ENCODE measurements around the gene EFCAB6.

Gene EFCAB6

DNA sequence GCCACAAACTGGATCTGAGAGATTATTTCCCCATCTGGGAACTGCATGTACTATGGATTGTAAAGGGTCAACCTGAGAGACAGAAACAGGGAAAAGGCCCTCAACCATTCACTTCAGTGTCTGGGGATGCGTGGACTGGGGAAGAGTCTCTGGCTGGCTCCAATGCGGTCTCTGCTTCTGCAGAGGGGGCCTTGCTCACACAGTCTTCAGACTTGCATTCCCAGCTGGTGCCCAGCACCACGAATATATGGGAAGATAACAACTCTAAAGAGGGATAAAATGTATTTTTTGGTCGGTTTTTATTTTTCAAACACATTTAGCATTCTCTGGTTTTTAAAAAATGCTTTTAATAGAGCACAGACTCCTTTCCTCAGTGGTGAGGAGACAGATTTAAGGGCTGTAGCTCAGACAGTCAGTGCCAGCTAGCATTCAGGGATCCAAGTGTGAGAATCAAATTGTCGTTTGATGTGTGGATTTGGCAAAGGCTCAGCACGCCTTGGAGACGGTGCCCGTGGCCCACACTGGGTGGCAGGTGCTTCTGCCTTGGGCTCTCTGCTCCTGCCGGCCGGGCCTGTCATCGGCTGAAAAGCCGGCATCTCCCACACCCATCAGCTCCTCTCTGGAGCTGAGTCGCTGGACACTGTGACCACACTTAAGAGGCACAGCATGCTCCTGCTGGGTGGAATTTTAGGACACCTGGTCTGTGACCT, 8.0 kb upstream of the EFCAB6 start:
- no peak overlapping the region for H2AFZ ChIP-seq (ENCODE audit: insufficient read depth, low read length, poor library complexity)
- no CpG with 5 or more reads among the region's 13 CpGs for WGBS (ENCODE audit: extremely low coverage, insufficient coverage, insufficient read length)
- H3K4me1 ChIP-seq (ENCODE audit: control insufficient read depth in 1 of 2, insufficient read depth in 2 of 2, low read length in 2 of 2) = no peaks in the 10 kb centered on the region

DNA sequence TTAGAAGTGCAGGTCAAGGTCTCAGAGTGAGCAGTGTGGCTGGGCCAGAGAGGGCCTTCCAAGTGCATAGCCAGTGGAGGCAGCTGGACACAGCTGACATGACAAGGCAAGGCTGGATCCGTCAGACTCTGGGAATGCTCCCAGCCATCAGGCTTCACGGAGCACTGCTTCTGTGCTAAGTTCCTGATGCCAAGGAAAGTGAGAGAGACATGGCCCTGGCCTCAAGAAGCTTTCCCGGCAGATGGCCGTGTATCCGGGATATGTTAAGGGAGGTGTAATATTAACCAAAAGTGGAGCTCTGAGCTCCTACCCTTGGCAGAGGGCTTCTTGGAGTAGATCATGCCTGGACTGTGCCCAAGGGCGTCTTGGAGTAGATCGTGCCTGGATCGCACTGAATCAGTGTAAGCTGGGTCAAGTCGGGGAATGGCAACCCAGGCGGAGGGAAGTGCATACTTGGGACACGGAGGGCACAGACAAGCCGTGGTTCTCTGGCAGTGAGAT, 7.4 kb upstream of the EFCAB6 start:
- no peaks in the 10 kb centered on the region for H3K4me1 ChIP-seq (ENCODE audit: control insufficient read depth in 1 of 2, insufficient read depth in 2 of 2, low read length in 2 of 2)

More for the DNA sequence above, 8.0 kb upstream of the EFCAB6 start:
- Histone ChIP-seq H2BK5ac (ENCODE audit: low read depth, low read length, poor library complexity) (no peak overlapping the region), H4K12ac (ENCODE audit: low read depth, low read length) (no peak overlapping the region), H3K36me3 (ENCODE audit: control insufficient read depth in 1 of 2, insufficient read depth in 2 of 2, low read length in 2 of 2) (no peaks in the 10 kb centered on the region), H3K4me2 (ENCODE audit: low read length) (no peak overlapping the region), H4K8ac (ENCODE audit: low read depth, low read length) (no peak overlapping the region), H2AK5ac (ENCODE audit: low read length) (no peak overlapping the region), H3K14ac (ENCODE audit: low read length) (no peak overlapping the region), H3K9ac (ENCODE audit: low read length) (no peak overlapping the region), H3K27ac (ENCODE audit: low read depth, low read length) (no peak overlapping the region), H4K91ac (ENCODE audit: low read depth, low read length) (no peak overlapping the region), H3K4me3 (ENCODE audit: low read depth, low read length) (no peak overlapping the region), H3K79me2 (ENCODE audit: control insufficient read depth, insufficient read depth, low read length, poor library complexity) (no peaks in the 10 kb centered on the region), H3K79me1 (ENCODE audit: low read length) (no peaks in the 10 kb centered on the region), H3K18ac (ENCODE audit: low read length) (no peak overlapping the region), H2BK120ac (ENCODE audit: insufficient read depth, low read length, poor library complexity) (no peak overlapping the region), H2BK12ac (ENCODE audit: low read length) (no peak overlapping the region), H3K23ac (ENCODE audit: low read length) (no peak overlapping the region), H3K4ac (ENCODE audit: low read depth, low read length) (no peak overlapping the region), H3K27me3 (ENCODE audit: insufficient read depth, low read length) (no peaks in the 10 kb centered on the region), H3K9me3 (ENCODE audit: insufficient read depth, low read depth, low read length) (peaks cover 6% of the 10 kb centered on the region)
- DNase-seq = no peak

DNA sequence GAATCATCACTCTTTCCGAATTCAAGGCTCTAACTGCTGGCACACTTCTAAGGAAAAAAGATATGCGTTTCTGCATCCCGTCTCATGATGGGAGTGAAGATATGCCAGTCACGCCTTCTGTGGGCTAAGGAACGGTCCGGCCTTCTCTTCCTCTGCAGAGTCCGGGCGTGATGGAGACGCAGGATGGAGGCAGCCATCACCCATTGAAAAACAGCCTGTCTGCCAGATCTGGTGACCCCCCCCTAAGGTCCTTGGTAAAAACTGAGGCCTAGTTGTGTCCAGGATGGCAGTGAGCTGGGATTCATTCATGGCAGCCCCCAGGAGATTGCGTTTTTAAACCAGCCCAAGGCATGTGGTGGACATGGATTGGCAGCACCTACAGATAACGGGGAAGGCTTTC, 6.9 kb upstream of the EFCAB6 start:
- Histone ChIP-seq H3K27ac (ENCODE audit: low read depth, low read length) (no peak overlapping the region), H2AFZ (ENCODE audit: insufficient read depth, low read length, poor library complexity) (no peak overlapping the region), H3K23ac (ENCODE audit: low read length) (no peak overlapping the region), H3K4me1 (ENCODE audit: control insufficient read depth in 1 of 2, insufficient read depth in 2 of 2, low read length in 2 of 2) (no peaks in the 10 kb centered on the region), H3K14ac (ENCODE audit: low read length) (no peak overlapping the region), H2BK120ac (ENCODE audit: insufficient read depth, low read length, poor library complexity) (no peak overlapping the region), H4K8ac (ENCODE audit: low read depth, low read length) (no peak overlapping the region), H2BK5ac (ENCODE audit: low read depth, low read length, poor library complexity) (no peak overlapping the region), H3K18ac (ENCODE audit: low read length) (no peak overlapping the region), H4K12ac (ENCODE audit: low read depth, low read length) (no peak overlapping the region), H2AK5ac (ENCODE audit: low read length) (no peak overlapping the region), H3K4me3 (ENCODE audit: low read depth, low read length) (no peak overlapping the region), H3K36me3 (ENCODE audit: control insufficient read depth in 1 of 2, insufficient read depth in 2 of 2, low read length in 2 of 2) (no peaks in the 10 kb centered on the region), H3K27me3 (ENCODE audit: insufficient read depth, low read length) (no peaks in the 10 kb centered on the region), H3K9ac (ENCODE audit: low read length) (no peak overlapping the region), H4K91ac (ENCODE audit: low read depth, low read length) (no peak overlapping the region), H3K9me3 (ENCODE audit: insufficient read depth, low read depth, low read length) (peaks cover 6% of the 10 kb centered on the region), H3K4me2 (ENCODE audit: low read length) (no peak overlapping the region), H3K79me2 (ENCODE audit: control insufficient read depth, insufficient read depth, low read length, poor library complexity) (no peaks in the 10 kb centered on the region), H3K79me1 (ENCODE audit: low read length) (no peaks in the 10 kb centered on the region), H3K4ac (ENCODE audit: low read depth, low read length) (no peak overlapping the region), H2BK12ac (ENCODE audit: low read length) (no peak overlapping the region)
- no peak for DNase-seq
- WGBS (ENCODE audit: extremely low coverage, insufficient coverage, insufficient read length) = no CpG with 5 or more reads among the region's 11 CpGs

More for the DNA sequence above, 7.4 kb upstream of the EFCAB6 start:
- no peak overlapping the region for H2AFZ ChIP-seq (ENCODE audit: insufficient read depth, low read length, poor library complexity)
- no peaks in the 10 kb centered on the region for H3K27me3 ChIP-seq (ENCODE audit: insufficient read depth, low read length)
- no peak overlapping the region for H3K14ac ChIP-seq (ENCODE audit: low read length)
- peaks cover 6% of the 10 kb centered on the region for H3K9me3 ChIP-seq (ENCODE audit: insufficient read depth, low read depth, low read length)
- H4K8ac ChIP-seq (ENCODE audit: low read depth, low read length) = no peak overlapping the region
- no peaks in the 10 kb centered on the region for H3K36me3 ChIP-seq (ENCODE audit: control insufficient read depth in 1 of 2, insufficient read depth in 2 of 2, low read length in 2 of 2)
- no peak overlapping the region for H3K27ac ChIP-seq (ENCODE audit: low read depth, low read length)
- no peak overlapping the region for H2BK12ac ChIP-seq (ENCODE audit: low read length)
- H2AK5ac ChIP-seq (ENCODE audit: low read length) = no peak overlapping the region
- no peaks in the 10 kb centered on the region for H3K79me1 ChIP-seq (ENCODE audit: low read length)
- no CpG with 5 or more reads among the region's 12 CpGs for WGBS (ENCODE audit: extremely low coverage, insufficient coverage, insufficient read length)
- no peak overlapping the region for H3K23ac ChIP-seq (ENCODE audit: low read length)
- H2BK5ac ChIP-seq (ENCODE audit: low read depth, low read length, poor library complexity) = no peak overlapping the region
- DNase-seq = no peak
- no peaks in the 10 kb centered on the region for H3K79me2 ChIP-seq (ENCODE audit: control insufficient read depth, insufficient read depth, low read length, poor library complexity)
- H3K4ac ChIP-seq (ENCODE audit: low read depth, low read length) = no peak overlapping the region
- H3K18ac ChIP-seq (ENCODE audit: low read length) = no peak overlapping the region
- H2BK120ac ChIP-seq (ENCODE audit: insufficient read depth, low read length, poor library complexity) = no peak overlapping the region
- H4K12ac ChIP-seq (ENCODE audit: low read depth, low read length) = no peak overlapping the region
- H3K4me3 ChIP-seq (ENCODE audit: low read depth, low read length) = no peak overlapping the region
- H3K4me2 ChIP-seq (ENCODE audit: low read length) = no peak overlapping the region
- no peak overlapping the region for H4K91ac ChIP-seq (ENCODE audit: low read depth, low read length)
- no peak overlapping the region for H3K9ac ChIP-seq (ENCODE audit: low read length)

DNA sequence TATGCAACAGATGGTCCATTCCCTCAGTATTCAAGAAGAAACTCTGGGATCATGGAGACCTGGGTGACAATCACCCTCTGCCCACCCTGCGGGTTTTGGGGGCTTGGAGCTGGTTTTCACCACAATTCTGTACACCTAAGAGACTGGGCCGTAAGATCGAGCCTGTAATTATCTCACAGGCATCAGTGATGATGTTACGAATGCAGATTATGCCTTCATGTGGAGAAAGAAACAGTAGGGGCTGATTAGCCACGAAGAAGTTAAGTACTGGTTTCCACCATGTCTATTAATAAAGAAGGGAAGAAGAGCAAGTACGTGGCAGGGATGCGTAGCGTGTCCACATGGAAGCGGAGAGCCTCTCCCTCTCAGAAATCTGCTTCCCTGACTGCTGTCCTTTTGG, 5.3 kb upstream of the EFCAB6 start:
- WGBS (ENCODE audit: extremely low coverage, insufficient coverage, insufficient read length) = no CpG with 5 or more reads among the region's 9 CpGs
- H4K91ac ChIP-seq (ENCODE audit: low read depth, low read length) = no peak overlapping the region
- H2BK12ac ChIP-seq (ENCODE audit: low read length) = no peak overlapping the region
- no peak overlapping the region for H4K8ac ChIP-seq (ENCODE audit: low read depth, low read length)
- DNase-seq = no peak
- H3K18ac ChIP-seq (ENCODE audit: low read length) = no peak overlapping the region
- no peak overlapping the region for H2AK5ac ChIP-seq (ENCODE audit: low read length)
- no peak overlapping the region for H3K4ac ChIP-seq (ENCODE audit: low read depth, low read length)
- H3K27ac ChIP-seq (ENCODE audit: low read depth, low read length) = no peak overlapping the region
- peaks cover 2% of the 10 kb centered on the region for H3K79me1 ChIP-seq (ENCODE audit: low read length)
- no peaks in the 10 kb centered on the region for H3K27me3 ChIP-seq (ENCODE audit: insufficient read depth, low read length)
- peaks cover 7% of the 10 kb centered on the region for H3K9me3 ChIP-seq (ENCODE audit: insufficient read depth, low read depth, low read length)
- peaks cover 2% of the 10 kb centered on the region for H3K79me2 ChIP-seq (ENCODE audit: control insufficient read depth, insufficient read depth, low read length, poor library complexity)
- no peak overlapping the region for H3K23ac ChIP-seq (ENCODE audit: low read length)
- no peak overlapping the region for H2BK5ac ChIP-seq (ENCODE audit: low read depth, low read length, poor library complexity)
- H3K36me3 ChIP-seq (ENCODE audit: control insufficient read depth in 1 of 2, insufficient read depth in 2 of 2, low read length in 2 of 2) = no peaks in the 10 kb centered on the region
- H3K4me3 ChIP-seq (ENCODE audit: low read depth, low read length) = no peak overlapping the region
- H4K12ac ChIP-seq (ENCODE audit: low read depth, low read length) = no peak overlapping the region
- H3K4me1 ChIP-seq (ENCODE audit: control insufficient read depth in 1 of 2, insufficient read depth in 2 of 2, low read length in 2 of 2) = peaks cover 4 to 6% of the 10 kb centered on the region in 2 experiments
- H3K14ac ChIP-seq (ENCODE audit: low read length) = no peak overlapping the region
- no peak overlapping the region for H2AFZ ChIP-seq (ENCODE audit: insufficient read depth, low read length, poor library complexity)
- H3K9ac ChIP-seq (ENCODE audit: low read length) = no peak overlapping the region
- no peak overlapping the region for H3K4me2 ChIP-seq (ENCODE audit: low read length)
- H2BK120ac ChIP-seq (ENCODE audit: insufficient read depth, low read length, poor library complexity) = no peak overlapping the region
